GM12875 (cell line): ENCODE measurements around the gene HAPLN3.

Experiments used
- H3K4me3 ChIP-seq: one replicate; pipeline ENCODE4 v1.5.1; 2011; ENCODE audit warnings: low read depth, low read length, control low read depth
- CTCF ChIP-seq: IDR thresholded peaks from 2 replicates; pipeline ENCODE4 v1.5.1; 2011; ENCODE audit warnings: low read depth, mild to moderate bottlenecking, control low read depth, inconsistent platforms, low read length, moderate library complexity, borderline replicate concordance; ENCODE audit not compliant: insufficient read depth

The HAPLN3 gene

GRCh38 chr15:88908123-88908522 lies 12.8 kb upstream of the HAPLN3 start:
- H3K4me3 ChIP-seq: no peak overlapping the region
- no peak for TF ChIP-seq CTCF

DNA sequence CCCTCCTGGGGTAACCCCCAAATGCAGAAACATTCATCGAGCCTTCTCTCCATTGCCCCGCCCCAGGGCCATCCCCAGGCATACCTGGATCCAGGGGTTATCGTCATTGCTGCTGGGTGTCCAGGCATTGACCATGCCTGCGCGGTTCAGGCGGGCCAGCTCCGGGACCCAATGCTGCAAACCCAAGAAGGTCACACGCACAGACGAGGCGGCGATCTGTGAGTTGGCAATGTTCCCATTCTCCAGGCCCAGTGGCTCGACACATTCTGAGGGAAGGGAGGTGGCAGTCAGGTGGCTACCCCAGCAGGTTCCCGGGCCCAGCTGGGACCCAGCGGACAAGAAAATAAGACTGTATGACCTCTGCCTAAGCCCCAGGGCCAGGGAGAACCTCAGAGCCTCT lies 11.8 kb upstream of the HAPLN3 start:
- TF ChIP-seq CTCF: no peak
- H3K4me3 ChIP-seq: no peak overlapping the region

DNA sequence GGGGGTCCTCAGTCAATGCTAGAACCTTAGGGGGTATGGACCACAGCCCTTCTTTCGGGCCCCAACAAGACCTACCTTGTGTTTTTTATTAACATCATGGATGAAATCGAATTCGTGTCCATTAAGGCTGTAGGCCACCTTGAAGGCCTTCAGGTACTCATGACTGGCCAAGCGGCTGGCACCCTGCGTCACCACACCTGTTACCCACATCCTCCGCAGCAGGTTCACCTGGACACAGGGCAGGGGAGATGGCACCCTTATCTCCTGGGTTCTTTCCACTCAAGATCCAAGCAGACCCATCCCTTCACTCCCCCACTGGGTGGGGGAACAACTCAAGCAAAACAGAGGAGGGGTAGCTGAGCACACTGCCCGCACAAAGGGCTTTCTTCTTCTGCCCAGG lies 11.2 kb upstream of the HAPLN3 start:
- TF ChIP-seq CTCF: no peak
- H3K4me3 ChIP-seq: no peak overlapping the region

GRCh38 chr15:88906130-88906529 lies 10.8 kb upstream of the HAPLN3 start:
- no peak overlapping the region for H3K4me3 ChIP-seq
- TF ChIP-seq CTCF: no peak

DNA sequence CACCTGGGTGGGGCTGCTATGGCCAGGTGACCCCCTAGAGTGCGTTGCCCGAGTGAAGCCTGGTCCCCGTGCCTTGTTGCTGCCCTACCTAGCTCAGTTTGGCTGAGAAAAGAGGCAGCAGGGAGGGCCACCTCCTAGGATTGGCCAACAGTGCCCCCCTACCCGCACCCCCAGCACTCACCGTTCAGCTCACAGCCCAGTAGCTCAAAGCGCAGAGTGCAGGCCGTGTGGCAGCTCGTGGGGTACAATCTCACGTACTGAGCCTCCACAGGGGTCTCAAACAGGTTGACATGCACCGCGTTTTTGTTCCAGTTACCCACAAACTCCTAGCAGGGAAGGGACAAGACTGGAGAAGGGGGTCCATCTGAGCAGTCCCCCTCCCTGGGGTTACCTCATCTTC lies 10.2 kb upstream of the HAPLN3 start:
- H3K4me3 ChIP-seq: no peak overlapping the region
- TF ChIP-seq CTCF: no peak

DNA sequence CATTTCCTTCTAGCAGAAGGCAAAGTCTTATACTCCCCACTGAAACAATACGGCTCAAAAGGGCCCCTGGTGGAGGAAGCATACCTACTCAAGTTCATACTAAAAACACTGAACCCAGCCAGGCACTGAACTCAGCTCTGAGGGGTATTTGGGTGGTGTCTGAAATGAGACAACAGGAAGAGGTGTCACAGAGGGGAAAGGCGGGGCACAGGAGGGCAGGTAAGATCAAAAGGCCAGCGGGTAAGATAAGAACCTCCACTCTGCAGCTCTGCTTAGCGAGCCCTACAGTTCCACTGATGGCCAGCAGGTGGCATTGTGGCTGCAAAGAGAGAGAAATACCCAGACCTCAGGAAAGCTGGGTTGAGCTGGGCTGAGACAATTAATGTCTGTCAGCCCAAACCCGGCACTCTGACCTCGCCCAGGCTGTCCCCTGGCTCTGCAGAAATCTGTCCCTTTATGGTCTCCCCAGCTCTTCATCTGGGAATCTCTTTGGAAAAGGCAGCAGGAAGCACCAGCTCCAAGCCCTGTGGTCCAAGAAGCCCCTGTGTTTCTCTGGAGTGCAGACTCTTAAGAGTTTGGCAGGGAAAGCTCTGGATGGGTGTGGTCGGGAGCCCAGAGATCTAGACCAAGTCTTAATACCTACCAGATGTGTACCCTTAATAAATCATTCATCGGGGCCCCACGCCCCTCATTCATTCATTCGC lies 9.4 kb upstream of the HAPLN3 start:
- H3K4me3 ChIP-seq: no peak overlapping the region
- peak; percentile 96 for TF ChIP-seq CTCF

GRCh38 chr15:88904257-88904623 lies 8.9 kb upstream of the HAPLN3 start:
- H3K4me3 ChIP-seq: no peak overlapping the region
- TF ChIP-seq CTCF: no peak
